GM12878 (cell line): ENCODE measurements around the gene BGLAP. TPM values are rescaled to one million over a fixed set of nuclear protein-coding genes. Genes with fewer than 3 reads are reported as not detected.

Source experiments
- CBFB ChIP-seq: IDR thresholded peaks from 2 replicates; pipeline ENCODE4 v1.6.1; 2016; ENCODE audit warnings: antibody characterized with exemption, low read depth
- CHD1 ChIP-seq: IDR thresholded peaks from 2 replicates; pipeline ENCODE4 v1.6.1; 2012; ENCODE audit warnings: low read depth, low read length, improper control_type of control experiment
- E2F4 ChIP-seq: IDR thresholded peaks from 2 replicates; pipeline ENCODE4 v1.6.1; 2012; ENCODE audit warnings: low read depth, low read length, improper control_type of control experiment
- FOS ChIP-seq: IDR thresholded peaks from 3 replicates; pipeline ENCODE4 v1.6.1; 2011; ENCODE audit warnings: borderline replicate concordance; ENCODE audit not compliant: insufficient read length; ENCODE audit errors: extremely low read depth
- GABPA ChIP-seq: IDR thresholded peaks from 2 replicates; pipeline ENCODE4 v1.6.1; 2014; ENCODE audit warnings: antibody characterized with exemption, low read depth, mild to moderate bottlenecking, inconsistent platforms
- HDAC6 ChIP-seq: fragments of 200-600 bp; sonication (generic); IDR thresholded peaks from one replicate; pipeline ENCODE4 v1.8.0; 2017; ENCODE audit warnings: antibody characterized with exemption; ENCODE audit not compliant: unreplicated experiment
- IKZF1 ChIP-seq: fragments of 450-650 bp; conservative IDR thresholded peaks from 2 replicates; pipeline ENCODE4 v1.6.1; 2017; ENCODE audit warnings: antibody characterized with exemption, mild to moderate bottlenecking
- IRF4 ChIP-seq: IDR thresholded peaks from 2 replicates; pipeline ENCODE4 v1.6.1; 2011; ENCODE audit warnings: low read depth, low read length
- KDM1A ChIP-seq: fragments of 200-600 bp; sonication (generic); IDR thresholded peaks from 2 replicates; pipeline ENCODE4 v1.6.1; 2016; ENCODE audit warnings: borderline replicate concordance
- NBN ChIP-seq: fragments of 450-650 bp; IDR thresholded peaks from 2 replicates; pipeline ENCODE4 v1.6.1; 2016
- NFYA ChIP-seq: IDR thresholded peaks from 2 replicates; pipeline ENCODE4 v1.6.1; 2011; ENCODE audit warnings: low read depth, mild to moderate bottlenecking, low read length, improper control_type of control experiment, borderline replicate concordance
- NR2F1 ChIP-seq: fragments of 450-650 bp; conservative IDR thresholded peaks from 2 replicates; pipeline ENCODE4 v1.6.1; 2017; ENCODE audit warnings: mild to moderate bottlenecking
- PRDM15 ChIP-seq: fragments of 450-650 bp; formaldehyde crosslinking; IDR thresholded peaks from 2 replicates; pipeline ENCODE4 v1.4.0; 2020; ENCODE audit warnings: mild to moderate bottlenecking, moderate library complexity
- RCOR1 ChIP-seq: conservative IDR thresholded peaks from 2 replicates; pipeline ENCODE4 v1.6.1; 2012; ENCODE audit warnings: low read depth, low read length, improper control_type of control experiment
- RUNX3 ChIP-seq: IDR thresholded peaks from 2 replicates; pipeline ENCODE4 v1.6.1; 2012; ENCODE audit warnings: low read length, inconsistent platforms
- SMAD5 ChIP-seq: IDR thresholded peaks from 2 replicates; pipeline ENCODE4 v1.6.1; 2016; ENCODE audit warnings: antibody characterized with exemption, low read depth
- SP1 ChIP-seq: IDR thresholded peaks from one replicate; pipeline ENCODE4 v1.6.1; 2011; ENCODE audit warnings: low read depth, low read length
- SPI1 ChIP-seq: IDR thresholded peaks from 2 replicates; pipeline ENCODE4 v1.6.1; 2011; ENCODE audit warnings: low read depth, mild to moderate bottlenecking, low read length, moderate library complexity, borderline replicate concordance; ENCODE audit not compliant: insufficient read depth
- SREBF2 ChIP-seq: IDR thresholded peaks from 2 replicates; pipeline ENCODE4 v1.6.1; 2012; ENCODE audit warnings: mild to moderate bottlenecking, low read length
- SRF ChIP-seq, 2 experiments: IDR thresholded peaks; 2 replicates each; pipeline ENCODE4 v1.6.1; 2011; ENCODE audit warnings: low read depth in 2 of 2, low read length in 2 of 2, mild to moderate bottlenecking in 1 of 2, moderate library complexity in 1 of 2
- ZBED1 ChIP-seq: IDR thresholded peaks from 2 replicates; pipeline ENCODE4 v1.6.1; 2016; ENCODE audit warnings: borderline replicate concordance
- ZBTB33 ChIP-seq: fragments of 450-650 bp; IDR thresholded peaks from 2 replicates; pipeline ENCODE4 v1.6.1; 2017; ENCODE audit warnings: mild to moderate bottlenecking
- ZNF384 ChIP-seq: IDR thresholded peaks from 2 replicates; pipeline ENCODE4 v1.6.1; 2012; ENCODE audit warnings: low read depth, mild to moderate bottlenecking, low read length, improper control_type of control experiment, borderline replicate concordance
- ZNF622 ChIP-seq: fragments of 450-650 bp; IDR thresholded peaks from 2 replicates; pipeline ENCODE4 v1.6.1; 2017; ENCODE audit warnings: mild to moderate bottlenecking, inconsistent platforms
- polyA plus RNA-seq, 11 experiments: library from polyadenylated mRNA; depleted of rRNA in 4 of 11; unstranded in 6 of 11; stranded (reverse) in 5 of 11; fragments of >200 nt; fragmentation: Nextera tagmentation in 4 of 11; fragmentation: Illumina TruSeq in 1 of 11; extraction: Ambion mirVana in 4 of 11; extraction: Trizol in 1 of 11; gene quantifications; 1 replicate in 1 of 11; 2 replicates in 10 of 11; pipeline versions ENCODE4 v1.2.1 to v1.2.3, GENCODE V29; 2011 to 2016; ENCODE audit warnings: inconsistent platforms in 2 of 11, missing spikeins in 2 of 11, low read depth in 1 of 11
- total RNA-seq, 4 experiments: library from RNA; depleted of rRNA in 3 of 4; stranded (reverse); fragments of >200 nt in 3 of 4; fragmentation: Illumina TruSeq in 1 of 4; extraction: Trizol in 1 of 4; gene quantifications; 2 replicates each; pipeline versions ENCODE4 v1.2.1 to v1.2.3, GENCODE V29; 2013 to 2021
- TF ChIP-seq, protein P1 (sequence below): fragments of 450-650 bp; IDR thresholded peaks from 2 replicates; pipeline ENCODE4 v1.6.1; 2018; ENCODE audit warnings: mild to moderate bottlenecking, low read depth, moderate library complexity; ENCODE audit not compliant: partially characterized antibody

Gene BGLAP
- total and polyA plus RNA-seq, 10 of the 15 experiments (the other 5 are each of a cell fraction or from before 2014, with no cell fraction given) = 0.20 to 1.8 (median 0.40) TPM; not detected in 3

DNA sequence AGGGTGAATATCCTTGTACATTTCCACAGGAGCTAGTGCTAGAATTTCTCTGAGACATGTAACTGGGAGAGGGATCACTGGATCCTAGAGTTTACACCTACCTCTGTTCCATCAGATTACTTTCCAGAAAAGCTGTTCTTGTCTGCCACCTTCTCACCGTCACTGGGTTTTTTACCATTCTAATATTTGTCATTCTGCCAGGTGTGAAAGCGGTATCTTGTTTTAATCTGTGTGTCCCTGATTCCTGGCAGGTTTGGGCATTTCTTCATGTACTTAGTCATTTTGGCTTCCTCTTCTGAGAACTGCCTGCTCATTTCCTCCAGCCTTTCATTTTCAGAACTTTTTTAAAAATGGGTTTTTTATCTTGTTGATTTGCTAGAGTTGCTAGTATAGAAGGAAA, 24.1 kb upstream of the BGLAP start (continued):
- peak; percentile 53; the same call in 1 of the 2 replicates for TF ChIP-seq IKZF1
- TF ChIP-seq, protein P1, sequence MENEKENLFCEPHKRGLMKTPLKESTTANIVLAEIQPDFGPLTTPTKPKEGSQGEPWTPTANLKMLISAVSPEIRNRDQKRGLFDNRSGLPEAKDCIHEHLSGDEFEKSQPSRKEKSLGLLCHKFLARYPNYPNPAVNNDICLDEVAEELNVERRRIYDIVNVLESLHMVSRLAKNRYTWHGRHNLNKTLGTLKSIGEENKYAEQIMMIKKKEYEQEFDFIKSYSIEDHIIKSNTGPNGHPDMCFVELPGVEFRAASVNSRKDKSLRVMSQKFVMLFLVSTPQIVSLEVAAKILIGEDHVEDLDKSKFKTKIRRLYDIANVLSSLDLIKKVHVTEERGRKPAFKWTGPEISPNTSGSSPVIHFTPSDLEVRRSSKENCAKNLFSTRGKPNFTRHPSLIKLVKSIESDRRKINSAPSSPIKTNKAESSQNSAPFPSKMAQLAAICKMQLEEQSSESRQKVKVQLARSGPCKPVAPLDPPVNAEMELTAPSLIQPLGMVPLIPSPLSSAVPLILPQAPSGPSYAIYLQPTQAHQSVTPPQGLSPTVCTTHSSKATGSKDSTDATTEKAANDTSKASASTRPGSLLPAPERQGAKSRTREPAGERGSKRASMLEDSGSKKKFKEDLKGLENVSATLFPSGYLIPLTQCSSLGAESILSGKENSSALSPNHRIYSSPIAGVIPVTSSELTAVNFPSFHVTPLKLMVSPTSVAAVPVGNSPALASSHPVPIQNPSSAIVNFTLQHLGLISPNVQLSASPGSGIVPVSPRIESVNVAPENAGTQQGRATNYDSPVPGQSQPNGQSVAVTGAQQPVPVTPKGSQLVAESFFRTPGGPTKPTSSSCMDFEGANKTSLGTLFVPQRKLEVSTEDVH = no peak
- 0 out of 2 replicates have a peak, but pooled peaks have one; percentile 19 for TF ChIP-seq CBFB
- TF ChIP-seq IRF4 = no peak
- no peak for TF ChIP-seq KDM1A
- no peak for TF ChIP-seq SMAD5
- no peak for TF ChIP-seq FOS
- TF ChIP-seq RUNX3 = 0 out of 2 replicates have a peak, but pooled peaks have one; percentile 41
- TF ChIP-seq GABPA = no peak
- TF ChIP-seq SPI1 = peak; percentile 27; the same call in 1 of the 2 replicates
- TF ChIP-seq NFYA = no peak
- no peak for TF ChIP-seq E2F4
- TF ChIP-seq NBN = no peak
- no peak for TF ChIP-seq ZNF622
- no peak for TF ChIP-seq ZBTB33
- TF ChIP-seq PRDM15 (CRISPR knock-in tag) = no peak
- TF ChIP-seq ZNF384 = no peak
- TF ChIP-seq CHD1 = no peak
- TF ChIP-seq SREBF2 = no peak
- TF ChIP-seq SRF (IDR thresholded peaks at IDR 0.05; ENCODE audit: low read depth in 2 of 2, low read length in 2 of 2) = no peak
- no peak for TF ChIP-seq RCOR1
- TF ChIP-seq ZBED1 = no peak
- TF ChIP-seq SP1 = no peak
- no peak for TF ChIP-seq NR2F1
- no peak for TF ChIP-seq HDAC6
